HS-27A (cell line): ENCODE measurements around the gene LPCAT1.
"Not testable (repeated sequence)": the region's sequence is repeated elsewhere in the genome, so short reads cannot be mapped to it uniquely, and the experiment has no call there.

Source experiments
- DNase-seq: peaks from one replicate; pipeline ENCODE4 v3.0.0-alpha.2; 2012; ENCODE audit warnings: low read depth, missing footprints

LPCAT1 gene

DNA sequence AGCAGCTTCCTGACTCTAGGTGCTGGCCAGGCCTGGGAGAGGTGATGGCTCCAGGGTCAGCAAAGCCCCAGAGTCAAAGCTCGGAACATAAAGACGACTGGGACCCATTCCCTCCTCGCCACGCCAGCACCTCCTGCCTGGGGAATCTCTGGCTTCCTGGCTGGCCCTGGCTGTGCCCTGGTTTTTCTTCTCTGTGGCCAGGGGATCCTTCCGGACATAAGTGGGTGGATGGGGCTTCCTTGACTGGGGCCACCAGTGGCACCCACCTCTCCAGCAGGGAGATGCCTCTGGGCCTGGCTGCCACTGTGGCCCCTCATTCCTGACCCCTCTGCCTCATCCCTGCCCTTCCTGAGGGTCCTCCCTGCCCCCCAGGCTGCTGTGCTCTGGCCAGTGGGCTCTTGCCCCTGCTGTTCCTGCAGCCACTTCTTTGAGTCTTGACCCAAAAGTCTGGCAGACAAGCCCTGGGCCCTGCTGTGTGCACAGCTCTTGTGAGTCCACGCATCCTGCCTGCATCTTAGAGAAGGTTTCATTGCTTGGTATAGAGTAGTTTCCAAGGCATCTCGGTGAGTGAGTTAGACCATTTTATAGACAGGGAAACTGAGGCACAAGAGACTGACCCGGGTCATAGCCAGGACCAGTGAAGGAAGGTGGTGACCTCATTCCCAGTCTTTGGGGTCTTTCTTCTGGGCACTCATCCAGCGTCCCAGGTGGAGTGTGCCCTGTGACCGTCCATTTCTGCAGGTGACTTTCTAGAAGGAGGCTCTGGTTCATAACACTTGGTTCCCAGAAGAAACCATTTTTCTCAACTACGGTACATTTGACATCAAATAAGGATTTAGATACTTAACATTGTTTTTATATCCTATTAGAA is 17.3 kb upstream of the LPCAT1 start:
- no peak for DNase-seq

DNA sequence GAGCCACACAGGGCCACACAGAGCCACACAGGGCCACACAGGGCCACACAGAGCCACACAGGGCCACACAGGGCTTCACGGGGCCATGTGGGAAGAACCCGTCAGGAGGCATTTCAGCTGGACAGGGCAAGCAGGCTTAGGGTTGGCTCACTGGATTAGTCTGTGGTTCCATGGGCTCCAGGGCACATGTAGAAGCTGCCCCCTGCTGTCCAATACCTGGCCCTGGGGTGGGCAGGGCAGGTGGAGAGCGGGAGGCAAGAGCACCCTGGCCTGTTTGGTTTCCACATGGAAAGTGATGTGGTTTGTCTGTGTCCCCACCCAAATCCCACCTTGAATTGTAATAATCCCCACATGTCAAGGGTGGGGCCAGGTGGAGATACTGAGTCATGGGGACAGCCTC is 16.4 kb upstream of the LPCAT1 start:
- DNase-seq: no peak

GRCh38 chr5:1539393-1540161 is 15.8 kb upstream of the LPCAT1 start:
- DNase-seq: not testable (repeated sequence)

- no peak for DNase-seq
Observed at GRCh38 chr5:1538741-1539392, 15.1 kb upstream of the LPCAT1 start.

DNA sequence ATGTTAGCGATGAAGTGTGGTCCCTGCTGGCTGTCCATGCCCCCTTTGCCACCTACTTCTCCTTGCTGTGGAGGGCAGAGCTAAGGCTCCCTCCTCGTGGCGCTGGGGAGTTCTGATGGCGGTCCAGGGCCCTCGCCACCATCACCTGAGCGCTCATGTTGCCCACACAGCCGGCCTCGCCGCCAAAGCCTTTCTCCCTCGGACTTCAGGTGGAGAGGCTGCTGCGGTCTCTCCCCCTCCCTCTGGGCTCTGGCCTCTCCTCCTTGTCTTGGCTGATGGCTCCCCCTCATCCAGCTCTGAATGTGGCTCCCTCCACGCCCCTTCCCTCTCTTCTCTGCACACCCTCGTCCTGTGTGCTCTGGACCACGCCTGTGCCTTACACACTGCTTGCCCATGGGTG is 14.5 kb upstream of the LPCAT1 start:
- no peak for DNase-seq

DNA sequence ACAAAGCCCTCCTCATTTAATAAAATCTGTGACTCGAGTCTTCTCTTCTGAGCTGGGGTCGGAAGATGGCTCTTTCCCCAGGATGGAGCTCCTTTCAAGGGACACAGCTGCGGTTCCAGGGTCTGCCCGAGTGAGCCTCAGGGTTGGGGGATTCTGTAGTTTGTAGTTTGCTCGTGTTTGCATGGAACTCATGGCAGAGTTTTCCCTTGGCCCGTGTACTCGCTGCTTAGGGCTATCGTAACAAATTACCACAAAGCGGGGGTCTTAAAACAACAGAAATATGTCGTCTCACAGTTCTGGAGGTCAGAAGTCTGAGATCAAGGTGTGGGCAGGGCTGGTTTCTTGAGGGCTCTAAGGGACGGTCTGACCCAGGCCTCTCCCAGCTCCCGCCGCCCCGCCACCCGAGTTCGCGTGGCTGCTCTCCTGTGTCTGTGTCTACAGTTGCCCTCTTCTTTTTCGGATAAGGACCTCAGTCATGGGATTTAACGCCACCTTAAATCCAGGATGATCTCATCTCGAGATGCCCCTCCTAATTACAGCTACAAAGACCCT is 13.9 kb upstream of the LPCAT1 start:
- DNase-seq: no peak

- no peak for DNase-seq
Observed at GRCh38 chr5:1536871-1537602, 13.3 kb upstream of the LPCAT1 start.

DNA sequence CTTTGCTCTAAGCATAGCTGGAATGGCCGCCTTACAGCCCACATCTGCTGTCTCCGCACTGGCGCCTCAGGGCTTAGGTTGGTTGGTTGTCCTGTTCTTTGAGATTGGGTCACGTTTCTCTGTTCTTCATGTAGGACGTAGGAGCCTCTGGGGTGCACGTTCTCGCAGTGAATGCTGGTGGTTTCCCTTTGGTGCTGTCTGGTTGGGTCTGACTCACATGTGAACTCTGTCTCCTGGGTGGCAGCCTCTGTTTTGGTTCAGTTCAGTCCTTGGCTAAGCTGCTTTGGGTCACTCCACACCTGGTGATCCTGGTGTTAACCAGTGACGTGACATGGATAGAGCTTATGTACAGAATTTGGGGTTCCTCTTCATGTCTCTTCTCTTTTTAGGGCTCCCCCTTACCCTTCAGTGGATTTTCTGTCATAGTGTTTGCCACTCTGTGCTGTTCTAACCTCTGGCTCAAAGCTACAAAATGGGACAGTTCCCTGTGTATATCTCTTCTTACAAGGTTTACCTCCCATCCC is 12.6 kb upstream of the LPCAT1 start:
- no peak for DNase-seq

- DNase-seq: no peak
Observed at GRCh38 chr5:1535646-1536045, 11.9 kb upstream of the LPCAT1 start.

DNA sequence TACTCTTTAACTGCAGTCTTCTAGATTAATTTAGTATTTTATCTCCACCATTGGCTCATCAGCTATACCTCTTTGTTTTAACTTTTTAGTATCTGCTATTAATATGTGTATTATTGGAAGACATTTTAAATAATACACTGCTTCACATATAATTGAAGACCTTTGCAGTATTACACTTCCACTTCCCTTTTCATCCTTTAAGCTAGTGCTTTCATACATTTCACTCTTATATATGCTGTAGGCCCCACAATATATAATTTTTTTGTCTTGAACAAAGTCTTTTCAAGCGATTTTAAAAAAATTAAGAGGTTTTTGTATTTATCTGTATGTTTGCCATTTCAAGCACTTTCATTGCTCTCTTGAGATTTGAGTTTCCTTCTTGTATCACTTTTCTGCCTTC is 8.6 kb upstream of the LPCAT1 start:
- no peak for DNase-seq

- no peak for DNase-seq
Observed at GRCh38 chr5:1529498-1529897, 5.7 kb upstream of the LPCAT1 start.

DNA sequence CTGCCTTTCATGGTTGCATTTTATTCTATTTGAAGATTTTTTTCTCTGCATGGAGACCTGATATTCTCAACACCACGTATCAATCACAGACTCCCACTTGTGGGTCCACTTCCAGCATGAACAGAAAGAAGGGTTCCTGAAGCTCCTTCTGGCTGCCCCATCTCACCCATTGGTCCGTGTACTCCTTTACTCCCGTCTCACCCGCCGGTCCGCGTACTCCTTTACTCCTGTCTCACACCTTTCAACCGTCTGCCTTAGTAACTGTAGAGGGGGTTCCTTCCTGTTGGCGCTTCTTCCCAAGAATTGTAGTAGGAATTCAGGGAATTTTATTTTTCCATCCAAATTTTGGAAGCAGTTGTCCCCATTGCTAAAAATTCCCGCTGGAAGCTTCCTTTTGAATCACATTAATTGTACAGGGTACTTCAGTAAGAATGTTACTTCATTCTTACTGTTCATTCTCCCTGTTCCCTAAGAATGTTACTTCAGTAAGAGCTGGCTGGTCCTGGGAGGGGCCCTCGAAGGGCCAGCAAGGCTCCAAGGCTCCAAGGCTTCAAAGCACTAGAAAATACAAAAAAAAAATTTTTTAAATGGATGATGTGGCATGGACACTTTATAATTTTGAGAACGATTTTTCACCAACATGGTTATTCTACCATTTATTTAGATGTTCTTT is 3.9 kb upstream of the LPCAT1 start:
- DNase-seq: no peak

GRCh38 chr5:1526681-1527131 is 2.9 kb upstream of the LPCAT1 start:
- DNase-seq: no peak

- DNase-seq: no peak
Observed at GRCh38 chr5:1526190-1526631, 2.5 kb upstream of the LPCAT1 start.

DNA sequence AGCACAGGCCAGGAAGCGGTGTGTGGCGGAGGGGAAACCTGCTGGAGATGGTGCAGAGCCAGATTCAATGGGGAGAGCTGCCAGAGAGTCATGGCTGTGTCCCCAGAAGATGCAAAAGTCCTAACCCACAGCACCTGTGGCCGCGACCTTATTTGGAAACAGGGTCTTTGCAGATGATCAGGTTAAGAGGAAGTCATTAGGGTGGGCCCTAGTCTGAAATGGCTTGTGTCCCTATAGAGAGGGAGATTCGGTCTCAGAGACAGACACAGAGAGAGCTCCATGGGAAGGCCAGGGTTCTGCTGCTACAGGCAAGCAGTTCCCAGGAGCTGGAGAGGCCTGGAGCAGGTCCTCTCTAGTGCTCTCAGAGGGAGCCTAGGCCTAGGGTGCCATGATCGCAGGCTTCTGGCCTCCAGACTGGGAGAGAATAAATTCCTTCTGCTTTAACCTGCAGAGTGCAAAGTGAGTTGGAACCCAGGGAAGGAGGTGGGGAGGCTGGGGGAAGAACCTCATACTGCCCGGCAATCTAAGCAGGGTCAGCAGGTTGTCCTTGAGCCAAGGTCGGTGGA is 1.9 kb upstream of the LPCAT1 start:
- DNase-seq: no peak

GRCh38 chr5:1524799-1525623 is 1.3 kb upstream of the LPCAT1 start:
- no peak for DNase-seq

- no peak for DNase-seq
Observed at GRCh38 chr5:1524481-1524798, 680 bp upstream of the LPCAT1 start.

DNA sequence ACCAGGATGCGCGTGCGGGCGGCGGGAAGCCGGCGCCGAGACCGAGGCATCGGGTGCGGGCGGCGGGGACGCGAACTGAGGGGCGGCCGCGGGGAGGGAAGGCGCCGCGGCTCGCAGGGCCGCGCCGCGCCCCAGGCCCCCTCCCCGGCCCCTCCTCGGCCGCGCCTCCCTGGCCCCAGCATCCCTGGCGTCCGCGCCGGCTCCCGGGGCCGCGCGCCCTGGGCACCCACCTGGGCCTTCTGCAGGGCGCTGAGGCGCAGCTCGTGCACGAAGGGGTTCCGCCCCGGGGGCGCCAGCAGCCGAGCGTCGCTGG is 324 bp downstream of the LPCAT1 start:
- no peak for DNase-seq

DNA sequence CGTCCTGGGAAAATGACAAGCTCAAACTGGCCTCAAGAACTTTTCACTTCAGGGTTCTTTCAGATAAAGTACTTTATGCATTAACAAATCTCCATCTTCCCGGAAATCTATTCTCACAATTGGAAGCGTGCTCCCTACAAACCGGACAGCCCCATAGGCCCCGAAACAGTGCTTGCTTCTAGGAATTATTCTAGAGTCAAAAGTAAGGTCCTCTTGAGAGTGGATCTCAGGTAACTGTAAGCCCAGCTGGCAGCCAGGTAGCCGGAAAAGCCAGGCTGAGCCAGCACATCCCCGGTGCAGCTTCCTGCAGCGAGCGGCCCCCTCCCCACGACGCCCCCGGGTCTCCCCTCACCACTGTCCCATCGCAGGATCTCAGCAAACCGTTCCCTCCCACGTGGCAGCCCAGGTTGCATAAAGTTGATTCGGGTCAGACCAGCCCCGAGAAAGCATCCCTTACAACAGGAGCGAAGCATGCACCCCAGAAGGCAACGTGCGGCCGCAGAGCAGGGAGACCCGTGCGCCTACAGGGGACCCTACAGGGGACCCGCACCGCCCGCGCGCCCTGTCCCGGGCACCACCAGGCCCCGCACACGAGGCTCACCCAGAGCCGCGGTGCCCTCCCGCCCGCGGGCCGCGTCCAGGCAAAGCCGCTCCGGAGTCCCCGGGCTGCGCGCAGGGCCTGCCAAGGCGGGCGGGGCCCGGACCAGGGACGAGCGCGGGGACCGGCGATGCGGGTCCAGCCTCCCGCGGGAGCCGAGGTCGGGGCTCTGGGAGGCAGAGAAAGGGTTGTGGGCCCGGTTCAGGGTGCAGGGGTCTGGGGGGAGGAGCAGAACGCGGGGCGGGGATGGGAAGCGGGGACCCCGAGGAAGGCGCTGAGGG is 920 bp downstream of the LPCAT1 start:
- DNase-seq: no peak
